Uterus (tissue), 4 donors: ENCODE data around the gene GNA12. TPM values are rescaled to one million over a fixed set of nuclear protein-coding genes. Genes with fewer than 3 reads are reported as not detected.

Experiments
- DNase-seq, 2 donors: peaks; one replicate each; pipeline ENCODE4 v3.0.0-alpha.2; 2019 to 2020
- H3K27ac ChIP-seq, 2 donors: fragments of 200-600 bp; sonication (generic); 1 replicate in 1 of 2; 2 replicates in 1 of 2; pipeline ENCODE4 v1.5.1; 2016 to 2018
- H3K27me3 ChIP-seq, 2 donors: fragments of 200-600 bp; sonication (generic); one replicate each; pipeline ENCODE4 v1.5.1; 2018 to 2019; ENCODE audit warnings: control low read depth in 1 of 2
- H3K36me3 ChIP-seq, 2 donors: fragments of 200-600 bp; sonication (generic); one replicate each; pipeline ENCODE4 v1.5.1; 2019; ENCODE audit warnings: control low read depth in 1 of 2
- H3K4me1 ChIP-seq, 2 donors: fragments of 200-600 bp; sonication (generic); one replicate each; pipeline ENCODE4 v1.5.1; 2018 to 2019; ENCODE audit warnings: control low read depth in 1 of 2
- H3K4me3 ChIP-seq, 2 donors: fragments of 200-600 bp; sonication (generic); 1 replicate in 1 of 2; 2 replicates in 1 of 2; pipeline ENCODE4 v1.5.1; 2018 to 2019; ENCODE audit warnings: mild to moderate bottlenecking in 1 of 2
- H3K9me3 ChIP-seq, 2 donors: fragments of 200-600 bp; sonication (generic); one replicate each; pipeline ENCODE4 v1.5.1; 2019; ENCODE audit warnings: control low read depth in 1 of 2
- CTCF ChIP-seq, 4 experiments: fragments of 200-600 bp in 2 of 4; fragments of 450-650 bp in 2 of 4; sonication (generic) in 2 of 4; IDR thresholded peaks; one replicate each; pipeline ENCODE4 v1.5.1; 2016 to 2019; ENCODE audit warnings: antibody characterized with exemption in 4 of 4, mild to moderate bottlenecking in 2 of 4, moderate library complexity in 1 of 4
- POLR2A ChIP-seq, 2 donors: fragments of 450-650 bp; IDR thresholded peaks; one replicate each; pipeline ENCODE4 v1.6.1; 2016; ENCODE audit warnings: antibody characterized with exemption in 2 of 2, mild to moderate bottlenecking in 1 of 2, moderate library complexity in 1 of 2
- intact Hi-C: fragments of 100-400 bp; cut with DNase I; formaldehyde crosslinking; loops from one replicate; pipeline ENCODE4 v1.15.1; 2023; ENCODE audit warnings: low total_unique reads
- total RNA-seq, 4 donors: library from RNA; depleted of rRNA in 3 of 4; stranded (reverse); fragments of >200 nt in 3 of 4; gene quantifications; one replicate each; pipeline versions ENCODE4 v1.1.0 to v1.2.4, GENCODE V29; 2014 to 2023
- donor health status: DM: yes; HTN: yes; CAD: no.

GNA12 gene
- total RNA-seq, 4 donors from 2014 or later, result 20.5 to 109 (median 50.3) TPM

GRCh38 chr7:2716906-2717292, 127.2 kb downstream of the GNA12 start:
- TF ChIP-seq POLR2A (IDR thresholded peaks at IDR 0.05) (no peak), CTCF (IDR thresholded peaks at IDR 0.05) (no peak)
- Histone ChIP-seq H3K4me1 (peaks cover 0 to 5% of the 10 kb centered on the region in 2 donors), H3K9me3 (no peaks in the 10 kb centered on the region), H3K36me3 (no peaks in the 10 kb centered on the region), H3K4me3 (no peak overlapping the region), H3K27me3 (no peaks in the 10 kb centered on the region), H3K27ac (peak overlapping the region; percentile 25 to 45)
- DNase-seq, result no peak
- intact Hi-C loops, result no loop called here

- Histone ChIP-seq H3K4me3 (no peak overlapping the region), H3K27ac (no peak overlapping the region), H3K36me3 (no peaks in the 10 kb centered on the region), H3K9me3 (no peaks in the 10 kb centered on the region), H3K4me1 (peaks cover 0 to 5% of the 10 kb centered on the region in 2 donors), H3K27me3 (no peaks in the 10 kb centered on the region)
- TF ChIP-seq CTCF (IDR thresholded peaks at IDR 0.05) (no peak), POLR2A (IDR thresholded peaks at IDR 0.05) (no peak)
- intact Hi-C loops, result no loop called here
- no peak for DNase-seq
These were observed 127.6 kb downstream of the GNA12 start for GRCh38 chr7:2716488-2716887.

- Histone ChIP-seq H3K27me3 (no peaks in the 10 kb centered on the region), H3K9me3 (no peaks in the 10 kb centered on the region), H3K27ac (no peak overlapping the region), H3K36me3 (no peaks in the 10 kb centered on the region), H3K4me1 (peaks cover 0 to 5% of the 10 kb centered on the region in 2 donors), H3K4me3 (no peak overlapping the region)
- intact Hi-C loops, result no loop called here
- DNase-seq, result no peak
- TF ChIP-seq CTCF (IDR thresholded peaks at IDR 0.05), result no peak
- TF ChIP-seq POLR2A (IDR thresholded peaks at IDR 0.05), result no peak
These were observed 128.5 kb downstream of the GNA12 start for GRCh38 chr7:2715341-2716231.

GRCh38 chr7:2714636-2715035, 129.5 kb downstream of the GNA12 start:
- intact Hi-C loops, result no loop called here
- Histone ChIP-seq H3K27me3 (no peaks in the 10 kb centered on the region), H3K27ac (no peak overlapping the region), H3K4me1 (peaks cover 0 to 5% of the 10 kb centered on the region in 2 donors), H3K4me3 (no peak overlapping the region), H3K9me3 (no peaks in the 10 kb centered on the region), H3K36me3 (no peaks in the 10 kb centered on the region)
- no peak for DNase-seq
- TF ChIP-seq POLR2A (IDR thresholded peaks at IDR 0.05) (no peak), CTCF (IDR thresholded peaks at IDR 0.05) (no peak)

GRCh38 chr7:2713978-2714377, 130.1 kb downstream of the GNA12 start:
- intact Hi-C loops, result no loop called here
- TF ChIP-seq CTCF (IDR thresholded peaks at IDR 0.05), result no peak
- TF ChIP-seq POLR2A (IDR thresholded peaks at IDR 0.05), result no peak

More at GRCh38 chr7:2713978-2714377, 130.1 kb downstream of the GNA12 start:
- H3K9me3 ChIP-seq, result no peaks in the 10 kb centered on the region
- H3K4me3 ChIP-seq, result no peak overlapping the region
- H3K27ac ChIP-seq, result no peak overlapping the region
- H3K36me3 ChIP-seq, result no peaks in the 10 kb centered on the region
- DNase-seq, result no peak
- H3K4me1 ChIP-seq, result peaks cover 0 to 5% of the 10 kb centered on the region in 2 donors
- H3K27me3 ChIP-seq, result no peaks in the 10 kb centered on the region
